Stimulated activated naive CD4-positive, alpha-beta T cell (primary cell): ENCODE data around the gene HYCC1.

Source experiments
- DNase-seq, 6 experiments: peaks; one replicate each; lab custom pipeline; 2025; lab: John Stamatoyannopoulos, UW

The HYCC1 gene

GRCh38 chr7:23016345-23017253 lies 2.7 kb upstream of the HYCC1 start:
- DNase-seq: no peak

GRCh38 chr7:23014681-23015080 lies 751 bp upstream of the HYCC1 start:
- no peak for DNase-seq

- peak in 4 of 6 experiments; percentile 8 to 44 (median 23) for DNase-seq
Measured at GRCh38 chr7:23012908-23013714, 819 bp downstream of the HYCC1 start.

- no peak for DNase-seq
Measured at GRCh38 chr7:23012186-23012585, 1.7 kb downstream of the HYCC1 start.

- no peak for DNase-seq
Measured at GRCh38 chr7:23011222-23011924, 2.6 kb downstream of the HYCC1 start.

GRCh38 chr7:23009303-23009702 lies 4.6 kb downstream of the HYCC1 start:
- no peak for DNase-seq

GRCh38 chr7:23004247-23004520 lies 9.7 kb downstream of the HYCC1 start:
- DNase-seq: no peak

- DNase-seq: no peak
Measured at GRCh38 chr7:23003505-23004246, 10.3 kb downstream of the HYCC1 start.

GRCh38 chr7:23002698-23003097 lies 11.2 kb downstream of the HYCC1 start:
- DNase-seq: no peak

GRCh38 chr7:23001610-23002009 lies 12.3 kb downstream of the HYCC1 start:
- DNase-seq: no peak

GRCh38 chr7:23000597-23001360 lies 13.2 kb downstream of the HYCC1 start:
- no peak for DNase-seq

GRCh38 chr7:22998519-22998896 lies 15.4 kb downstream of the HYCC1 start:
- DNase-seq: no peak

- DNase-seq: no peak
Measured at GRCh38 chr7:22997871-22998518, 15.9 kb downstream of the HYCC1 start.

GRCh38 chr7:22996470-22996869 lies 17.5 kb downstream of the HYCC1 start:
- DNase-seq: no peak

- no peak for DNase-seq
Measured at GRCh38 chr7:22995011-22995410, 18.9 kb downstream of the HYCC1 start.

GRCh38 chr7:22992874-22993840 lies 20.8 kb downstream of the HYCC1 start:
- DNase-seq: no peak

- DNase-seq: no peak
Measured at GRCh38 chr7:22990588-22990949, 23.4 kb downstream of the HYCC1 start.

- DNase-seq: no peak
Measured at GRCh38 chr7:22989643-22990587, 24.0 kb downstream of the HYCC1 start.
